NCI-H1417 treated with DMSO at 0.1 percent for 48 hours (cell line): ENCODE measurements around the gene TMEM232.
"Not testable (repeated sequence)": the region's sequence is repeated elsewhere in the genome, so short reads cannot be mapped to it uniquely, and the experiment has no call there.

Experiments
- DNase-seq: peaks from one replicate; lab custom pipeline; 2025; lab: John Stamatoyannopoulos, UW

Gene TMEM232

DNA sequence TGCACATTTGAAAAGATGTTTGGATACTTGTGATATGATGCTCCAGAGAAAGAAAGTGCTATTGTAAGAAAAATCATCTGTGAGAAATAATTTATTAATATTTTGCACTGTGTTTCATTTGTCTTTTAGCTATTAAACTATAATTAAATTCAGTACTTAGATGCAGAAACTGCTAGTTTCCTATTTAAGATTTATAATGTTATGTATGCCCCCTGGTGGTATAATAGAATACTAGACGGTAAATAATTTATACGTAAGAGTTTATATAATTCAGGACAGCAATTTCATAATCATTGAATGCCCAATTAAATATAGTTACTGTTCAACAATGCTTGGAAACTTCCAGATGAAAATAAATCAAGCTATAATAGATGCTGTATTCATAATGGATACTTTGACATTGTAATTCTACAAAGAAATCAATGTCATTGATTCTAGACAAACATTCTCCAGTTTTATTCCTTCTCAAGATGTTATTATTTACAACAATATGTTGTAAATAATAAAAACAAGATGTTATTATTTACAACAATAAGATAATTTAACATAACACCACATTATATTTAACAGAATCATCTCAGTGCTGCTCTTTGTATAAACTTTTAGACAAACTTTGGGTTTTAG lies 101.0 kb downstream of the TMEM232 start:
- no peak for DNase-seq

DNA sequence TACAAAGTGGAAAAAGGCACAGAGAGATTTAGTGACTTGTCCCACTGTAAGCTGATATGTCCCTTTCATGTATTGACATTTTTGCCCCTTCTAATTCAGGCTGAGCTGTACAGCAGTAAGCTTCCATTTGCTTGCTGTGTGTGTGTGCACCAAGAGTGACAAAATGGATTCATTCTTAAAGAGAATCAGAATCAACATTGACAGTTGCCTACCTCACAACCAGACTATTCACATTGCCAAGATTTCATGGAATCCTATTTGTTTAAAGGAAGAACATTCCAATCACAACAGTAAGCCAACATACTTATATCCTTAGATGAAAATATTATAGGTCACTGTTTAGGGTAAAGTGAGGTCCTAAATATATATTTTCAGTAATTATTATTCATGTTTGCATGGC lies 102.6 kb downstream of the TMEM232 start:
- no peak for DNase-seq

GRCh38 chr5:110618941-110619340 lies 107.5 kb downstream of the TMEM232 start:
- no peak for DNase-seq

GRCh38 chr5:110616009-110616408 lies 110.5 kb downstream of the TMEM232 start:
- DNase-seq: no peak

DNA sequence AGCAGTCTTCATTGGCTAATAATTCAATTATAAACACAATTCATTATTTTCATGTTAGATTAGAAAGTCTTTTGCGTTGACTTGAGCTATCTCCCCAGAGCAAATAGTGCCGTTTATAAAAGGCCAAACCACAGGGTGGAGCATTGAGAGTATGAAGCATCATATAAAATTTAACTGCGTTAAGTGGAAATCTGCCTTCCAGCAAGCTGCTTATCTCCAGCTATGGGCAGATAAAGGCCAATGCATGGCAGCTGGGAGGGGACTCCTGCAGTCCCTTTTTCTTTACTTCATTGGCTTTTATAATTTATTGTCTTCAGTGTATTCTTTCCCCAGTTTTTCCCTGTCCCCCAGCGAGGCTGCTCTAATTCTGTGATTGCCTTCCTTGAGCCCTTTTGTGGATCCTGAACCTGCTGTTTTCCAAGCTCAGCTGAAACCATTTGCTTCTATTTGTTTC lies 113.7 kb downstream of the TMEM232 start:
- DNase-seq: no peak

DNA sequence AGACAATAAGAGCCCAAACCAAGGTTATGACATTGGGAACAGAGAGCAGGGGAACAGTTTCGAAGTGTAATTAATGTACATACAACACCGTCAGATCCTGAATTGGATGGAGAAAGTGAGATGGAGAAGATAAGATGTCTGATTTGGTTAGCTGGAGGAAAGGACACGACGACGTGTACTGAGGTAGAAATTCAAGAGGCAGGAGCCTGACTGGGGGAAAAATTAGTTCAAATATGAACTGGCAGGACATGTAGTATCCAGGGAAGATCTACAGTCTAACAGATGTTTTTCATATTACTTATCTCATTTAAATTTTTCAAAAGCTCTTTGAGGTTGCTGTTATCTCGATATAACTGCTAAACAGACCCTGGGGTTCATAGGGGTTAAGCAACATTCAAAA lies 114.7 kb downstream of the TMEM232 start:
- DNase-seq: no peak

DNA sequence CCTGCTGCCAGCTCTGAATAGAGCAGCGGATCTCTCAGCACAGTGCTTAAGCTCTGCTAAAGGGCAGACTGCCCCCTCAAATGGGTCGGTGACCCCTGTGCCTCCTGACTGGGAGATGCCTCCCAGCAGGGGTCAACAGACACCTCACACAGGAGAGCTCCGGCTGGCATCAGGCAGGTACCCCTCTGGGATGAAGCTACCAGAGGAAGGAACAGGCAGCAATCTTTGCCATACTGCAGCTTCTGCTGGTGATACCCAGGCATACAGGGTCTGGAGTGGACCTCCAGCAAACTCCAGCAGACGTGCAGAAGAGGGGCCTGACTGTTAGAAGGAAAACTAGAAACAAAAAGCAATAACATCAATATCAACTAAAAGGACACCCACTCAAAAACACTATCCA lies 131.6 kb downstream of the TMEM232 start:
- no peak for DNase-seq

DNA sequence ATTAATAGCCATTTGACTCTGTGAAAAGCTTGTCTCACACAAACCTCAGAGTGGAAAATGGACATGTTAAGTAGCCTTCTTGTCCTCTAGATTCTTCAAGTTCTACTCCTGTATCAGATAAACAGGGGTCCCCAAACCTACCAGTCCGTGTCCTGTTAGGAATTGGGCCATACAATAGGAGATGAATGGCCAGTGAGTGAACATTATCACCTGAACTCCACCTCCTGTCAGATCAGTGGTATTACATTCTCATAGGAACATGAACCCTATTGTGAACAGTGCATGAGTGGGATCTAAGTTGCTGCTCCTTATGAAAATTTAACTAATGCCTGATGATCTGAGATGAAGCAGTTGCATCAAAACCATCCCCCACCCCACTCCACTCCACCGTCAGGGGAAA lies 136.3 kb downstream of the TMEM232 start:
- DNase-seq: no peak

GRCh38 chr5:110588286-110588980 lies 138.0 kb downstream of the TMEM232 start:
- DNase-seq: no peak

- no peak for DNase-seq
These were observed 145.8 kb downstream of the TMEM232 start for GRCh38 chr5:110580625-110581024.

DNA sequence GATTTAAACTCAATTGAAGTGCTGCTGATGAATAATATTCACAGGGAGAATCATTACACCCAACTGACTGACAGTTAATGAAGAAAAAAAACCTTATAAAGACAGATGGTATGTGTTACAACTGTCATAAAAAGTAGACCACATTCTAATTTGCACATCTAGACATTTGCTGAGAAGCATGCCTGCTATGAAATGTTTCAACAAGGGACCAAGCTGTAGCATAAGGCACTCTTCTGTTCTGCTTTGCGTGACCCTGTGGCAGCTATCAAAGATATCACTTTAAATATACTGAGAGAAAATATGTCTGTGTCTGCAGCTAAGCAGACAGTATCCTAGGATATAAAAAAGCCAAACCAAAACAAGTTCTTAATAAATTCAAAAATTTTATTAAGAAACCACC lies 153.7 kb downstream of the TMEM232 start:
- no peak for DNase-seq

DNA sequence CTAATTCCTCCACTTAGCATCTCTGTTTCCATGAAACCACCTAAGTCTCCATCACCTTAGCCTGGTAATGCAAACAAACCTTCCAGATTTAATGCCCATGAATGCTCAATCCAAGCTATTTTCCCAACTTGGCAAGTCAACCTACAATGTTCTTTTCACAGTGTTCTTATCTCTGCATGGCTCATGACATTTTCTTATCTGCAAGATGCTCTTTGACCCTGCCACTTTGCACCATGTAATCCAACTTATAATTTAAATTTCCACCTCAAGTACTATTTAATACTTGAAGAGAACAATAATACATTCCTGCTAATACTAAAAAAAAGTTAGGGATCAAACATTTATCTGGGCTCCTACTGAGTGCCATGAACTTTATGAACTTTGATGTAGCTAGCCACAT lies 164.3 kb downstream of the TMEM232 start:
- DNase-seq: no peak

DNA sequence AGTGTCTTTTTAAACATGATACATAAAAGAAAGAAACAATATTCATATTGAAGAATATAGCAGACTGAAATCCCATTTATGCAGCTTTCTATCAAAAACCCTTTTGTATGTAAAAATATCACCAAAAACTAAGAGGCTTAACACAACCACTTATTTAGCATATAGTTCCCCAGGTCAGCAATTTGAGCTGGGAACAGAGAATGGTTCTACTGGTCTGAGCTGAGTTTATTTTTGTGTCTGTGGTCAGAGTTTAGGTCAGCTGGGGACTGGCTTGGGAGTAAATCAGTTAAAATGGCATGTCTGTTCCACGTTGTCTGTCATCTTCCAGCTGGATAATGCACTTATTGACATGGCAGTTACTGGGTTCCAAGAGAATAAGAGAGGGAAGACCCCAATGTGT lies 165.0 kb downstream of the TMEM232 start:
- DNase-seq: no peak

DNA sequence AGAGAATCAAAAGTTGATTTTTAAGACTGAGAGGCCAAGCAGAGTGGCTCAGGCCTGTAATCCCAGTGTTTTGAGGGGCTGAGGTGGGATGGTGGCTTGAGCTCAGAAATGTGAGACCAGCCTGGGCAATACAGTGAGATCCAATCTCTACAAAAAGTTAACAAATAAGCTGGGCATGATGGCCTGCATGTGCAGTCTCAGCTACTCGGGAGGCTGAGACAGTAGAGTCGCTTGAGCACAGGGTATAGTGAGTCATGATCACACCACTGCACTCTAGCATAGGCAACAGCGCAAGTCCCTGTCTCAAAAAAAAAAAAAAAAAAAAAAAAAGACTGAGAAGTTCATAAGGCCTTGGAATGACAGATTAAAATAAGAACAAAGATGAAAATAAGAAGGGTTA lies 177.2 kb downstream of the TMEM232 start:
- DNase-seq: no peak

DNA sequence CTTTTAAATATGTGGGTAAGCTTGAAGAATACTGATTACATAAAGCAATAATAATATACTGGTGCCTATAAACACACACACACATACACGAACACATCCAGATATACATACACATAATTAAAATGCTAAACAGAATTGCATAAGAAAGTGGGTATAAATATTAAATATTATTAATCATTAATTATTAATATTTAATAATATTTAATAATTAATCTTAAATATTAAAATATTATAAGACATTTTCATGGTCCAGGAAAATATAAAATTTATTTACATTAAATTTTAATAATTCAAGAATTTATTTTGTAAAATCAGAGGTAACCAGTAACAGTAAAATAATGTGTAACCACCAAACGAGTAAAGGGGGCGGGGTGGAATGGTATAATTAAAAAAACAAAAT lies 178.3 kb downstream of the TMEM232 start:
- DNase-seq: no peak

DNA sequence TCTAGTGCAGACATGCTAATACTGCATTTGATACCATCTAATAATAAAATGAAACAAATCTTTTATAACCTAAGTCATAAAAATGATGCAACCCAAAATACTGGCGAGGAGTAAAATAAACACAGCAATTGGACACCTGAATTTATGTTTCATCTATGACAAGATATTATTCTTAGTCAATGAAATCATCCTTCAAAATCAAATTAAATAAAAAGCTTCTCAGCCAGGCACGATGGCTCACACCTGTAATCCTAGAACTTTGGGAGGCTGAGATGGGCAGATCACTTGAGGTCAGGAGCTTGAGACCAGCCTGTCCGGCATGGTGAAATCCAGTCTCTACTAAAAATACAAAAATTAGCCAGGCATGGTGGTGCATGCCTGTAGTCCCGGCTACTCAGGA lies 179.0 kb downstream of the TMEM232 start:
- DNase-seq: no peak

DNA sequence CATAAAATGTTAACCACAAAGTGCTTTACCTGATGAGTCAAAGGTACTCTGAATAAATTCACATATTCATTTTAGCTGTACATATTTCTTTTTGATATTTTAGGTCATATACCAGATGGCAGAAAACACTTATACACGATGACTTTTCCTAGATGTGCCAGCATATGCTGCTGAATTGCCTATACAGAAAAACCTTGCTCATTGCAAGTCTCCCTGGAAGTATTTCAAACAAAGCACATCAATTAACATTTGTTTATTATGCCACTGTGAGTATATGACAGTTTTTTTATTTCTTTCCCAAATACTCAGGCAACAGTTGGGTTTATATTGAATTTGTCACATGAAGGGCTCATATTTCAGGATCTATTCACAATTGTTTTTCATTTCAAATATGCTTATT lies 180.8 kb downstream of the TMEM232 start:
- no peak for DNase-seq

- no peak for DNase-seq
These were observed 181.9 kb downstream of the TMEM232 start for GRCh38 chr5:110544603-110545002.

- no peak for DNase-seq
These were observed 183.5 kb downstream of the TMEM232 start for GRCh38 chr5:110542949-110543348.

GRCh38 chr5:110536120-110537115 lies 190.1 kb downstream of the TMEM232 start:
- no peak for DNase-seq

DNA sequence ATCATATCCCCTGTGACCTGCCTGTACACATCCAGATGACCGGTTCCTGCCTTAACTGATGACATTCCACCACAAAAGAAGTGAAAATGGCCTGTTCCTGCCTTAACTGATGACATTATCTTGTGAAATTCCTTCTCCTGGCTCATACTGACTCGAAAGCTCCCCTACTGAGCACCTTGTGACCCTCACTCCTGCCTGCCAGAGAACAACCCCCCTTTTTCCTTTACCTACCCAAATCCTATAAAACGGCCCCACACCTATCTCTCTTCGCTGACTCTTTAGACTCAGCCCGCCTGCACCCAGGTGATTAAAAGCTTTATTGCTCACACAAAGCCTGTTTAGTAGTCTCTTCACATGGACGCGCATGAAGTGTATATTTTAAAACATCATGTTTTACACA lies 191.3 kb downstream of the TMEM232 start:
- DNase-seq: not testable (repeated sequence)

GRCh38 chr5:110525762-110526161 lies 200.7 kb downstream of the TMEM232 start:
- no peak for DNase-seq

DNA sequence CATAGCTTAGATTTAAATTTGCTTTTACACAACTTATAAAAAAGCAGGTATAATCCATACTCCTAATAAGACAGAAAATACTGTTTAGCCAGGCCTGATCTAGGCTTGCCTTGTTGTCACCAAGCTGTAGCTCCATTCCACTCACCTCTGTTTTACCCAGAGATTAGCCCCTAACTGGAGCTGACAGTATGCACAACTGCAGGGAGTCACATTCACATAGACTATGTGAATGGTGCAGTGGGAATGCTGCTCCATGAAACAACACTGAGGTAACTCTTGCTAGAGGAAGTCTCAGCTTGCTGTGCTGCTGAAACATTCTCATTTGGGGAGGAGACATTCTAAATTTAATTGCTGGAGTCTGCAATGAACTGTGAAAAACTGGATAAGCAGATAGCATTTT lies 209.1 kb downstream of the TMEM232 start:
- DNase-seq: no peak
